GM12878 (cell line): ENCODE data around the gene GREB1. TPM values are rescaled to one million over a fixed set of nuclear protein-coding genes. Genes with fewer than 3 reads are reported as not detected.

Source experiments
- ATAC-seq: fragments of 200-7000 bp; cut with Tn5 transposase; 3 replicates; pipeline ENCODE4 v1.9.1; 2020; ENCODE audit warnings: mild to moderate bottlenecking, moderate library complexity
- BruUV-seq: library from RNA; stranded (reverse); fragments of 400-500 nt; replicated peaks from 2 replicates; lab custom pipeline; 2021; lab: Mats Ljungman, UMichigan
- CTCF ChIA-PET: fragments of 300-600 bp; sonication (Branson Sonifier 250); formaldehyde crosslinking; extraction: SDS; loops from one replicate; lab custom pipeline; 2021; ENCODE audit warnings: inconsistent platforms; lab: Yijun Ruan, JAX
- POLR2A ChIA-PET: fragments of 350-600 bp; formaldehyde crosslinking; extraction: SDS; loops from one replicate; lab custom pipeline; 2021; ENCODE audit warnings: inconsistent platforms; lab: Charles Lee
- RAD21 ChIA-PET: fragments of 300-600 bp; sonication (Branson Sonifier 250); formaldehyde crosslinking; loops from one replicate; lab custom pipeline; 2023; ENCODE audit warnings: antibody characterized with exemption; ENCODE audit not compliant: unreplicated experiment; lab: Charles Lee
- SMC1A ChIA-PET: fragments of 300-600 bp; sonication (Branson Sonifier 250); formaldehyde crosslinking; loops from one replicate; lab custom pipeline; 2023; ENCODE audit not compliant: unreplicated experiment, uncharacterized antibody; lab: Charles Lee
- DNase-seq: peaks from one replicate; pipeline ENCODE4 v3.0.0-alpha.2; 2011; ENCODE audit warnings: low read depth, low spot score
- FAIRE-seq: peaks from 3 replicates; lab custom pipeline; 2011; peaks lifted over from hg19 to GRCh38; lab: Jason Lieb, UNC
- H2AFZ ChIP-seq: 2 replicates; pipeline ENCODE4 v1.6.0; 2011; ENCODE audit warnings: low read depth, low read length, control low read depth; ENCODE audit not compliant: control insufficient read depth
- H3K27ac ChIP-seq: 2 replicates; pipeline ENCODE4 v1.5.1; 2011; ENCODE audit warnings: control low read depth; ENCODE audit not compliant: control insufficient read depth, insufficient read depth
- H3K27me3 ChIP-seq, 2 experiments: replicated peaks in 1 of 2; 2 replicates each; pipeline versions ENCODE4 v1.6.0 to v1.6.1; 2011; ENCODE audit warnings: low read length in 1 of 2; ENCODE audit not compliant: control insufficient read depth in 2 of 2, insufficient read depth in 2 of 2
- H3K36me3 ChIP-seq, 2 experiments: 2 replicates each; pipeline ENCODE4 v1.5.1; 2011; ENCODE audit warnings: low read length in 1 of 2; ENCODE audit not compliant: control insufficient read depth in 2 of 2, insufficient read depth in 2 of 2
- H3K4me1 ChIP-seq: 2 replicates; pipeline ENCODE4 v1.6.1; 2011; ENCODE audit warnings: mild to moderate bottlenecking, low read length, moderate library complexity, mixed read lengths; ENCODE audit not compliant: control insufficient read depth, insufficient read depth
- H3K4me2 ChIP-seq: 2 replicates; pipeline ENCODE4 v1.6.0; 2011; ENCODE audit warnings: control low read depth; ENCODE audit not compliant: control insufficient read depth, insufficient read depth
- H3K4me3 ChIP-seq: fragments of 200-600 bp; sonication (generic); 2 replicates; pipeline ENCODE4 v1.5.1; 2016
- H3K79me2 ChIP-seq: 2 replicates; pipeline ENCODE4 v1.6.0; 2011; ENCODE audit warnings: low read length; ENCODE audit not compliant: control insufficient read depth, insufficient read depth
- H3K9ac ChIP-seq: 2 replicates; pipeline ENCODE4 v1.8.0; 2011; ENCODE audit warnings: low read length, control low read depth, mixed read lengths; ENCODE audit not compliant: control insufficient read depth, insufficient read depth
- H3K9me3 ChIP-seq: replicated peaks from 3 replicates; pipeline ENCODE4 v1.5.1; 2011; ENCODE audit warnings: mild to moderate bottlenecking, low read length; ENCODE audit not compliant: control insufficient read depth, insufficient read depth
- H4K20me1 ChIP-seq: 2 replicates; pipeline ENCODE4 v1.6.0; 2011; ENCODE audit not compliant: control insufficient read depth, insufficient read depth
- BHLHE40 ChIP-seq, 2 experiments: fragments of 450-650 bp in 1 of 2; IDR thresholded peaks; 2 replicates each; pipeline ENCODE4 v1.6.1; 2011 to 2017; ENCODE audit warnings: low read depth in 2 of 2, borderline replicate concordance in 1 of 2, improper control_type of control experiment in 1 of 2, low read length in 1 of 2, mild to moderate bottlenecking in 1 of 2
- CBX3 ChIP-seq: fragments of 200-600 bp; sonication (generic); IDR thresholded peaks from 2 replicates; pipeline ENCODE4 v1.6.1; 2016; ENCODE audit warnings: low read depth, borderline replicate concordance
- E4F1 ChIP-seq: fragments of 450-650 bp; IDR thresholded peaks from 2 replicates; pipeline ENCODE4 v1.6.1; 2018; ENCODE audit warnings: borderline replicate concordance, mild to moderate bottlenecking; ENCODE audit not compliant: partially characterized antibody
- ELK1 ChIP-seq: IDR thresholded peaks from 2 replicates; pipeline ENCODE4 v1.6.1; 2012; ENCODE audit warnings: low read depth, low read length, improper control_type of control experiment
- IRF5 ChIP-seq: fragments of 450-650 bp; IDR thresholded peaks from 2 replicates; pipeline ENCODE4 v1.6.1; 2017; ENCODE audit warnings: borderline replicate concordance
- KLF5 ChIP-seq: fragments of 450-650 bp; IDR thresholded peaks from 2 replicates; pipeline ENCODE4 v1.6.1; 2014; ENCODE audit warnings: mild to moderate bottlenecking; ENCODE audit not compliant: partially characterized antibody
- LARP7 ChIP-seq: fragments of 450-650 bp; IDR thresholded peaks from 2 replicates; pipeline ENCODE4 v1.6.1; 2017; ENCODE audit warnings: mild to moderate bottlenecking
- MEF2B ChIP-seq: fragments of 450-650 bp; IDR thresholded peaks from 2 replicates; pipeline ENCODE4 v1.6.1; 2018; ENCODE audit warnings: mild to moderate bottlenecking, moderate library complexity; ENCODE audit not compliant: partially characterized antibody, poor library complexity, severe bottlenecking
- NR2F1 ChIP-seq: fragments of 450-650 bp; conservative IDR thresholded peaks from 2 replicates; pipeline ENCODE4 v1.6.1; 2017; ENCODE audit warnings: mild to moderate bottlenecking
- POLR2AphosphoS2 ChIP-seq: IDR thresholded peaks from 2 replicates; pipeline ENCODE4 v1.6.1; 2011; ENCODE audit warnings: low read depth, mild to moderate bottlenecking, low read length, improper control_type of control experiment, moderate library complexity
- RAD51 ChIP-seq: fragments of 450-650 bp; IDR thresholded peaks from 2 replicates; pipeline ENCODE4 v1.6.1; 2016; ENCODE audit warnings: moderate library complexity, mild to moderate bottlenecking, inconsistent platforms
- SIN3A ChIP-seq: IDR thresholded peaks from 2 replicates; pipeline ENCODE4 v1.6.1; 2012; ENCODE audit warnings: low read depth, low read length, improper control_type of control experiment
- SMAD1 ChIP-seq: fragments of 450-650 bp; IDR thresholded peaks from 2 replicates; pipeline ENCODE4 v1.6.1; 2018; ENCODE audit warnings: mild to moderate bottlenecking, low read depth; ENCODE audit not compliant: partially characterized antibody
- STAT1 ChIP-seq: fragments of 450-650 bp; conservative IDR thresholded peaks from 2 replicates; pipeline ENCODE4 v1.6.1; 2014; ENCODE audit warnings: antibody characterized with exemption, mild to moderate bottlenecking
- SUPT20H ChIP-seq: IDR thresholded peaks from 2 replicates; pipeline ENCODE4 v1.6.1; 2011; ENCODE audit warnings: low read depth, mild to moderate bottlenecking, low read length, moderate library complexity, borderline replicate concordance; ENCODE audit not compliant: control insufficient read depth
- WRNIP1 ChIP-seq: IDR thresholded peaks from 2 replicates; pipeline ENCODE4 v1.6.1; 2011; ENCODE audit warnings: low read depth, low read length, improper control_type of control experiment, borderline replicate concordance
- WGBS: methylation state at CpG from one replicate; pipeline ENCODE4 v1.1.6; 2016; ENCODE audit warnings: low lambda C conversion rate; ENCODE audit not compliant: insufficient replicate concordance, insufficient coverage; ENCODE audit errors: missing lambda C conversion rate; 5-methylcytosine and 5-hydroxymethylcytosine counted together
- in situ Hi-C: fragments of 300-500 bp; cut with MboI; formaldehyde crosslinking; loops from 9 replicates; pipeline ENCODE4 v1.14.3; 2018; ENCODE audit warnings: mixed read lengths
- intact Hi-C: fragments of 100-400 bp; cut with micrococcal nuclease; formaldehyde crosslinking; loops from one replicate; pipeline ENCODE4 v1.14.2; 2022; ENCODE audit not compliant: unreplicated experiment
- polyA plus RNA-seq, 11 experiments: library from polyadenylated mRNA; depleted of rRNA in 4 of 11; unstranded in 6 of 11; stranded (reverse) in 5 of 11; fragments of >200 nt; fragmentation: Nextera tagmentation in 4 of 11; fragmentation: Illumina TruSeq in 1 of 11; extraction: Ambion mirVana in 4 of 11; extraction: Trizol in 1 of 11; gene quantifications; 1 replicate in 1 of 11; 2 replicates in 10 of 11; pipeline versions ENCODE4 v1.2.1 to v1.2.3, GENCODE V29; 2011 to 2016; ENCODE audit warnings: inconsistent platforms in 2 of 11, missing spikeins in 2 of 11, low read depth in 1 of 11
- total RNA-seq, 4 experiments: library from RNA; depleted of rRNA in 3 of 4; stranded (reverse); fragments of >200 nt in 3 of 4; fragmentation: Illumina TruSeq in 1 of 4; extraction: Trizol in 1 of 4; gene quantifications; 2 replicates each; pipeline versions ENCODE4 v1.2.1 to v1.2.3, GENCODE V29; 2013 to 2021

The GREB1 gene
- total and polyA plus RNA-seq, 10 of the 15 experiments (the other 5 are each of a cell fraction or from before 2014, with no cell fraction given): 0.09 to 2.1 (median 0.37) TPM; not detected in 1

GRCh38 chr2:11652553-11652952 is 118.7 kb downstream of the GREB1 start:
- ChIA-PET RAD21 (no interaction called here), SMC1A (no interaction called here), POLR2A (no interaction called here), CTCF (interaction anchor here (0.6 to 1.0 kb wide), 3 partner anchors 23 to 35 kb away, joined by 3 to 4 read pairs (median 3); no protein-coding TSS in a partner anchor)
- TF ChIP-seq MEF2B (no peak), E4F1 (no peak), POLR2AphosphoS2 (no peak), STAT1 (no peak), RAD51 (no peak), NR2F1 (no peak), IRF5 (no peak), CBX3 (no peak), KLF5 (no peak), ELK1 (no peak), SUPT20H (no peak), LARP7 (no peak), WRNIP1 (no peak), SMAD1 (no peak), SIN3A (no peak), BHLHE40 (IDR thresholded peaks at IDR 0.05; ENCODE audit: borderline replicate concordance in 1 of 2, low read depth in 2 of 2, low read length in 1 of 2) (no peak)
- 12% methylated on average over 3 of the region's 3 CpGs for WGBS
- BruUV-seq: no TSS peak
- Histone ChIP-seq H3K36me3 (no peaks in the 10 kb centered on the region), H3K9ac (no peak overlapping the region), H3K4me3 (no peak overlapping the region), H2AFZ (no peak overlapping the region), H3K27ac (no peak overlapping the region), H3K4me1 (no peaks in the 10 kb centered on the region), H4K20me1 (no peaks in the 10 kb centered on the region), H3K4me2 (no peak overlapping the region), H3K27me3 (no peaks in the 10 kb centered on the region; a peak in 2 of 4 replicates), H3K79me2 (no peaks in the 10 kb centered on the region), H3K9me3 (no peaks in the 10 kb centered on the region; the same call in 2 of the 3 replicates)
- ATAC-seq (no peak), FAIRE-seq (no peak), DNase-seq (no peak)
- intact Hi-C loops (no loop called here), in situ Hi-C loops (no loop called here)
